GM12878 (cell line): Measurements from ENCODE around the gene MCM3AP. TPM values are rescaled to one million over a fixed set of nuclear protein-coding genes. Genes with fewer than 3 reads are reported as not detected.

Experiments
- ATAC-seq: fragments of 200-7000 bp; cut with Tn5 transposase; 3 replicates; pipeline ENCODE4 v1.9.1; 2020; ENCODE audit warnings: mild to moderate bottlenecking, moderate library complexity
- BruUV-seq: library from RNA; stranded (reverse); fragments of 400-500 nt; replicated peaks from 2 replicates; lab custom pipeline; 2021; lab: Mats Ljungman, UMichigan
- CTCF ChIA-PET: fragments of 300-600 bp; sonication (Branson Sonifier 250); formaldehyde crosslinking; extraction: SDS; loops from one replicate; lab custom pipeline; 2021; ENCODE audit warnings: inconsistent platforms; lab: Yijun Ruan, JAX
- POLR2A ChIA-PET: fragments of 350-600 bp; formaldehyde crosslinking; extraction: SDS; loops from one replicate; lab custom pipeline; 2021; ENCODE audit warnings: inconsistent platforms; lab: Charles Lee
- RAD21 ChIA-PET: fragments of 300-600 bp; sonication (Branson Sonifier 250); formaldehyde crosslinking; loops from one replicate; lab custom pipeline; 2023; ENCODE audit warnings: antibody characterized with exemption; ENCODE audit not compliant: unreplicated experiment; lab: Charles Lee
- SMC1A ChIA-PET: fragments of 300-600 bp; sonication (Branson Sonifier 250); formaldehyde crosslinking; loops from one replicate; lab custom pipeline; 2023; ENCODE audit not compliant: unreplicated experiment, uncharacterized antibody; lab: Charles Lee
- DNase-seq: peaks from one replicate; pipeline ENCODE4 v3.0.0-alpha.2; 2011; ENCODE audit warnings: low read depth, low spot score
- FAIRE-seq: peaks from 3 replicates; lab custom pipeline; 2011; peaks lifted over from hg19 to GRCh38; lab: Jason Lieb, UNC
- H2AFZ ChIP-seq: 2 replicates; pipeline ENCODE4 v1.6.0; 2011; ENCODE audit warnings: low read depth, low read length, control low read depth; ENCODE audit not compliant: control insufficient read depth
- H3K27ac ChIP-seq: 2 replicates; pipeline ENCODE4 v1.5.1; 2011; ENCODE audit warnings: control low read depth; ENCODE audit not compliant: control insufficient read depth, insufficient read depth
- H3K27me3 ChIP-seq, 2 experiments: replicated peaks in 1 of 2; 2 replicates each; pipeline versions ENCODE4 v1.6.0 to v1.6.1; 2011; ENCODE audit warnings: low read length in 1 of 2; ENCODE audit not compliant: control insufficient read depth in 2 of 2, insufficient read depth in 2 of 2
- H3K36me3 ChIP-seq, 2 experiments: 2 replicates each; pipeline ENCODE4 v1.5.1; 2011; ENCODE audit warnings: low read length in 1 of 2; ENCODE audit not compliant: control insufficient read depth in 2 of 2, insufficient read depth in 2 of 2
- H3K4me1 ChIP-seq: 2 replicates; pipeline ENCODE4 v1.6.1; 2011; ENCODE audit warnings: mild to moderate bottlenecking, low read length, moderate library complexity, mixed read lengths; ENCODE audit not compliant: control insufficient read depth, insufficient read depth
- H3K4me2 ChIP-seq: 2 replicates; pipeline ENCODE4 v1.6.0; 2011; ENCODE audit warnings: control low read depth; ENCODE audit not compliant: control insufficient read depth, insufficient read depth
- H3K4me3 ChIP-seq: fragments of 200-600 bp; sonication (generic); 2 replicates; pipeline ENCODE4 v1.5.1; 2016
- H3K79me2 ChIP-seq: 2 replicates; pipeline ENCODE4 v1.6.0; 2011; ENCODE audit warnings: low read length; ENCODE audit not compliant: control insufficient read depth, insufficient read depth
- H3K9ac ChIP-seq: 2 replicates; pipeline ENCODE4 v1.8.0; 2011; ENCODE audit warnings: low read length, control low read depth, mixed read lengths; ENCODE audit not compliant: control insufficient read depth, insufficient read depth
- H3K9me3 ChIP-seq: replicated peaks from 3 replicates; pipeline ENCODE4 v1.5.1; 2011; ENCODE audit warnings: mild to moderate bottlenecking, low read length; ENCODE audit not compliant: control insufficient read depth, insufficient read depth
- H4K20me1 ChIP-seq: 2 replicates; pipeline ENCODE4 v1.6.0; 2011; ENCODE audit not compliant: control insufficient read depth, insufficient read depth
- BHLHE40 ChIP-seq, 2 experiments: fragments of 450-650 bp in 1 of 2; IDR thresholded peaks; 2 replicates each; pipeline ENCODE4 v1.6.1; 2011 to 2017; ENCODE audit warnings: low read depth in 2 of 2, borderline replicate concordance in 1 of 2, improper control_type of control experiment in 1 of 2, low read length in 1 of 2, mild to moderate bottlenecking in 1 of 2
- CBFB ChIP-seq: IDR thresholded peaks from 2 replicates; pipeline ENCODE4 v1.6.1; 2016; ENCODE audit warnings: antibody characterized with exemption, low read depth
- EED ChIP-seq: sonication (generic); IDR thresholded peaks from 2 replicates; pipeline ENCODE4 v1.6.1; 2016; ENCODE audit warnings: antibody characterized with exemption, low read depth
- GABPA ChIP-seq: IDR thresholded peaks from 2 replicates; pipeline ENCODE4 v1.6.1; 2014; ENCODE audit warnings: antibody characterized with exemption, low read depth, mild to moderate bottlenecking, inconsistent platforms
- KDM1A ChIP-seq: fragments of 200-600 bp; sonication (generic); IDR thresholded peaks from 2 replicates; pipeline ENCODE4 v1.6.1; 2016; ENCODE audit warnings: borderline replicate concordance
- PAX8 ChIP-seq: fragments of 450-650 bp; IDR thresholded peaks from 2 replicates; pipeline ENCODE4 v1.6.1; 2017; ENCODE audit warnings: mild to moderate bottlenecking, moderate library complexity
- POLR2A ChIP-seq: IDR thresholded peaks from 2 replicates; pipeline ENCODE4 v1.6.1; 2011; ENCODE audit warnings: low read depth, mild to moderate bottlenecking, low read length
- POLR2AphosphoS5 ChIP-seq: IDR thresholded peaks from 2 replicates; pipeline ENCODE4 v1.6.1; 2011; ENCODE audit warnings: mild to moderate bottlenecking, low read length, inconsistent platforms
- RBBP5 ChIP-seq: fragments of 200-600 bp; sonication (generic); conservative IDR thresholded peaks from 2 replicates; pipeline ENCODE4 v1.6.1; 2016
- SREBF2 ChIP-seq: IDR thresholded peaks from 2 replicates; pipeline ENCODE4 v1.6.1; 2012; ENCODE audit warnings: mild to moderate bottlenecking, low read length
- ZBTB40 ChIP-seq: fragments of 450-650 bp; IDR thresholded peaks from 2 replicates; pipeline ENCODE4 v1.6.1; 2016; ENCODE audit warnings: mild to moderate bottlenecking, moderate library complexity, borderline replicate concordance
- ZNF274 ChIP-seq: IDR thresholded peaks from one replicate; pipeline ENCODE4 v1.8.0; 2011; ENCODE audit not compliant: insufficient read length, insufficient read depth
- WGBS: methylation state at CpG from one replicate; pipeline ENCODE4 v1.1.6; 2016; ENCODE audit warnings: low lambda C conversion rate; ENCODE audit not compliant: insufficient replicate concordance, insufficient coverage; ENCODE audit errors: missing lambda C conversion rate; 5-methylcytosine and 5-hydroxymethylcytosine counted together
- in situ Hi-C: fragments of 300-500 bp; cut with MboI; formaldehyde crosslinking; loops from 9 replicates; pipeline ENCODE4 v1.14.3; 2018; ENCODE audit warnings: mixed read lengths
- intact Hi-C: fragments of 100-400 bp; cut with micrococcal nuclease; formaldehyde crosslinking; loops from one replicate; pipeline ENCODE4 v1.14.2; 2022; ENCODE audit not compliant: unreplicated experiment
- polyA plus RNA-seq, 11 experiments: library from polyadenylated mRNA; depleted of rRNA in 4 of 11; unstranded in 6 of 11; stranded (reverse) in 5 of 11; fragments of >200 nt; fragmentation: Nextera tagmentation in 4 of 11; fragmentation: Illumina TruSeq in 1 of 11; extraction: Ambion mirVana in 4 of 11; extraction: Trizol in 1 of 11; gene quantifications; 1 replicate in 1 of 11; 2 replicates in 10 of 11; pipeline versions ENCODE4 v1.2.1 to v1.2.3, GENCODE V29; 2011 to 2016; ENCODE audit warnings: inconsistent platforms in 2 of 11, missing spikeins in 2 of 11, low read depth in 1 of 11
- total RNA-seq, 4 experiments: library from RNA; depleted of rRNA in 3 of 4; stranded (reverse); fragments of >200 nt in 3 of 4; fragmentation: Illumina TruSeq in 1 of 4; extraction: Trizol in 1 of 4; gene quantifications; 2 replicates each; pipeline versions ENCODE4 v1.2.1 to v1.2.3, GENCODE V29; 2013 to 2021
- TF ChIP-seq, protein P1 (sequence below): fragments of 450-650 bp; IDR thresholded peaks from 2 replicates; pipeline ENCODE4 v1.6.1; 2017; ENCODE audit warnings: antibody characterized with exemption, mild to moderate bottlenecking, moderate library complexity

The MCM3AP gene
- total and polyA plus RNA-seq, 10 of the 15 experiments (the other 5 are each of a cell fraction or from before 2014, with no cell fraction given), result 6.1 to 95.7 (median 47.0) TPM

GRCh38 chr21:46269466-46269865, 15.9 kb downstream of the MCM3AP start:
- FAIRE-seq (no peak), DNase-seq (no peak), ATAC-seq (no peak)
- ChIA-PET POLR2A (interaction anchor here (0.7 kb wide), 1 partner anchor 232 kb away, joined by 3 read pairs; no protein-coding TSS in a partner anchor), RAD21 (no interaction called here), CTCF (no interaction called here), SMC1A (no interaction called here)
- BruUV-seq, result TSS peak; percentile 41
- H2AFZ ChIP-seq, result no peak overlapping the region
- H3K4me1 ChIP-seq, result no peaks in the 10 kb centered on the region
- in situ Hi-C loops (no loop called here), intact Hi-C loops (no loop called here)
- no peak overlapping the region for H3K4me2 ChIP-seq
- H3K36me3 ChIP-seq, result peaks cover 33 to 35% of the 10 kb centered on the region in 2 experiments
- H3K9ac ChIP-seq, result no peak overlapping the region
- H3K9me3 ChIP-seq, result no peaks in the 10 kb centered on the region
- H3K4me3 ChIP-seq, result no peak overlapping the region
- no peaks in the 10 kb centered on the region for H3K27me3 ChIP-seq
- no peak overlapping the region for H3K27ac ChIP-seq
- TF ChIP-seq GABPA (no peak), POLR2A (0 out of 2 replicates have a peak, but pooled peaks have one; percentile 36), RBBP5 (no peak)
- no peaks in the 10 kb centered on the region for H4K20me1 ChIP-seq
- no peaks in the 10 kb centered on the region for H3K79me2 ChIP-seq
- WGBS, result 94% methylated on average over 10 of the region's 10 CpGs

DNA sequence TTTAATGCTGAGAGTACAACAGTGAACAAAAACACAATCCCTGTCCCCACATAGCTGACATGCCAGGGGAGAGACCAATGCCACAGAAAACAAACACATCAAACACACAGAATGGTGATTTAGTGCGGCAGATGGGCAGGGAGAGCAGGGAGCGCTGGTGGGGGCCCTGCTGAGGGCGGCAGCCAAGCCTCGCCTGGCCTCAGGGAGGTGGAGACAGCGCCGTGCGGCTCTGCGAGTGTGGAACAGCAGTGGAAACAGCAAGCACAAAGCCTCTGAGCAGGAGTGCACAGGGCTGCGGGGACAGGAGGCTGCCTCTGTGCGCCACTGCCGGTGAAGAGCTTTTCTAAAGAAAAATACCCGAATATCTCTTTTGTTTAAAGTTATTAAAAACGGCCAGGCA, 17.0 kb downstream of the MCM3AP start:
- in situ Hi-C loops, result no loop called here
- Histone ChIP-seq H3K9me3 (no peaks in the 10 kb centered on the region), H3K36me3 (peaks cover 29 to 33% of the 10 kb centered on the region in 2 experiments), H3K27me3 (no peaks in the 10 kb centered on the region), H3K4me1 (no peaks in the 10 kb centered on the region), H2AFZ (no peak overlapping the region), H3K9ac (no peak overlapping the region), H3K27ac (no peak overlapping the region), H4K20me1 (no peaks in the 10 kb centered on the region), H3K79me2 (no peaks in the 10 kb centered on the region), H3K4me2 (no peak overlapping the region), H3K4me3 (no peak overlapping the region)
- ChIA-PET SMC1A (interaction anchor here (0.9 to 1.2 kb wide), 2 partner anchors 11 to 38 kb away, joined by 3 to 4 read pairs; no protein-coding TSS in a partner anchor), CTCF (no interaction called here), RAD21 (no interaction called here), POLR2A (no interaction called here)
- FAIRE-seq, result no peak
- intact Hi-C loops, result no loop called here
- no peak for ATAC-seq
- BruUV-seq, result no TSS peak
- DNase-seq, result no peak
- 98% methylated on average over 13 of the region's 13 CpGs for WGBS
- TF ChIP-seq EED (no peak), POLR2AphosphoS5 (no peak), ZBTB40 (no peak), BHLHE40 (IDR thresholded peaks at IDR 0.05; ENCODE audit: borderline replicate concordance in 1 of 2, low read depth in 2 of 2, low read length in 1 of 2) (no peak), PAX8 (no peak), CBFB (no peak), SREBF2 (no peak), KDM1A (no peak), ZNF274 (no peak)
- TF ChIP-seq, protein P1, sequence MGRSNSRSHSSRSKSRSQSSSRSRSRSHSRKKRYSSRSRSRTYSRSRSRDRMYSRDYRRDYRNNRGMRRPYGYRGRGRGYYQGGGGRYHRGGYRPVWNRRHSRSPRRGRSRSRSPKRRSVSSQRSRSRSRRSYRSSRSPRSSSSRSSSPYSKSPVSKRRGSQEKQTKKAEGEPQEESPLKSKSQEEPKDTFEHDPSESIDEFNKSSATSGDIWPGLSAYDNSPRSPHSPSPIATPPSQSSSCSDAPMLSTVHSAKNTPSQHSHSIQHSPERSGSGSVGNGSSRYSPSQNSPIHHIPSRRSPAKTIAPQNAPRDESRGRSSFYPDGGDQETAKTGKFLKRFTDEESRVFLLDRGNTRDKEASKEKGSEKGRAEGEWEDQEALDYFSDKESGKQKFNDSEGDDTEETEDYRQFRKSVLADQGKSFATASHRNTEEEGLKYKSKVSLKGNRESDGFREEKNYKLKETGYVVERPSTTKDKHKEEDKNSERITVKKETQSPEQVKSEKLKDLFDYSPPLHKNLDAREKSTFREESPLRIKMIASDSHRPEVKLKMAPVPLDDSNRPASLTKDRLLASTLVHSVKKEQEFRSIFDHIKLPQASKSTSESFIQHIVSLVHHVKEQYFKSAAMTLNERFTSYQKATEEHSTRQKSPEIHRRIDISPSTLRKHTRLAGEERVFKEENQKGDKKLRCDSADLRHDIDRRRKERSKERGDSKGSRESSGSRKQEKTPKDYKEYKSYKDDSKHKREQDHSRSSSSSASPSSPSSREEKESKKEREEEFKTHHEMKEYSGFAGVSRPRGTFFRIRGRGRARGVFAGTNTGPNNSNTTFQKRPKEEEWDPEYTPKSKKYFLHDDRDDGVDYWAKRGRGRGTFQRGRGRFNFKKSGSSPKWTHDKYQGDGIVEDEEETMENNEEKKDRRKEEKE, result no peak
